Left lung (tissue), 10 donors: Measurements from ENCODE around the gene SESN3. TPM values are rescaled to one million over a fixed set of nuclear protein-coding genes. Genes with fewer than 3 reads are reported as not detected.

Source experiments
- ATAC-seq: fragments of 200-7000 bp; cut with Tn5 transposase; one replicate; pipeline ENCODE4 v1.9.1; 2020; ENCODE audit warnings: moderate library complexity
- DNase-seq, 4 donors: peaks; one replicate each; pipeline ENCODE4 v3.0.0-alpha.2; 2013 to 2020
- H3K27ac ChIP-seq, 2 donors: fragments of 200-600 bp; sonication (generic) in 1 of 2; one replicate each; pipeline versions ENCODE4 v1.5.0 to v1.8.0; 2020 to 2021
- H3K27me3 ChIP-seq, 2 donors: fragments of 200-600 bp; sonication (generic) in 1 of 2; one replicate each; pipeline versions ENCODE4 v1.5.0 to v1.8.0; 2020 to 2021
- H3K36me3 ChIP-seq, 2 donors: fragments of 200-600 bp; sonication (generic) in 1 of 2; one replicate each; pipeline versions ENCODE4 v1.5.0 to v1.8.0; 2020 to 2021
- H3K4me1 ChIP-seq, 2 donors: fragments of 200-600 bp; one replicate each; pipeline ENCODE4 v1.8.0; 2021
- H3K4me3 ChIP-seq, 2 donors: fragments of 200-600 bp; sonication (generic) in 1 of 2; one replicate each; pipeline versions ENCODE4 v1.5.0 to v1.8.0; 2020 to 2021; ENCODE audit warnings: mild to moderate bottlenecking in 1 of 2
- H3K9me3 ChIP-seq, 2 donors: fragments of 200-600 bp; sonication (generic) in 1 of 2; one replicate each; pipeline versions ENCODE4 v1.5.0 to v1.8.0; 2020 to 2021
- intact Hi-C, 2 donors: fragments of 100-400 bp; cut with DNase I; formaldehyde crosslinking; loops; one replicate each; pipeline versions ENCODE4 v1.11.2 to v1.14.2; 2022
- polyA plus RNA-seq, 6 donors: library from polyadenylated mRNA; unstranded; fragments of 120-200 nt; gene quantifications; one replicate each; pipeline ENCODE4 v1.2.1, GENCODE V29; 2013; ENCODE audit not compliant: insufficient read length in 6 of 6
- total RNA-seq, 2 donors: library from RNA; stranded (reverse); fragmentation: NEBNext Ultra II Directional; extraction: Animal tissue kit (Norgen Biotek cat#: 25700); gene quantifications; one replicate each; pipeline ENCODE4 v1.2.1, GENCODE V29; 2021
- TF ChIP-seq, protein P1 (sequence below), 2 donors: fragments of 200-600 bp; sonication (generic) in 1 of 2; IDR thresholded peaks; one replicate each; pipeline versions ENCODE4 v1.5.0 to v1.8.0; 2021; ENCODE audit warnings: antibody characterized with exemption in 2 of 2
- donor health status: DM: no; HTN: yes; CAD: no.
- donor health status: DM: no; HTN: no; CAD: no.

SESN3 gene
- total and polyA plus RNA-seq, 8 donors, result 45.0 to 87.8 (median 72.5) TPM

DNA sequence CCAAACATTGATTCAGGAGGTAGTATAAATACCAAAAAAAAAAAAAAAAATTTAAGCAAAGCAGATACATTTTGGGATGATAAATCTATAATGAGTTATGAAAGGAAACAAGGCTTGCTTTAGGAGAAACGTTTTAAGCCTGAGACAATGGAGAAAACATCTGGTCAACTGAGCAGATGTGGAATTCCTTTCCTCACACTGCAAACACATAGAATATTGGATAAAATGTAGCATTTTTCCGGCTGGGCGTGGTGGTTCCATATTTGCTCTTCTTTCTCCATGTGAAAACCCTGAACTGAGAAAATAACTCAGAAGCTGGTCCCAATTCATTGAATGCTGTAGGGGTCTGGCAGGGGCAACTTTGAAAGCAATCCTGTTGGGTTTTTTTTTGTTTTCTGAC, 107.4 kb downstream of the SESN3 start:
- no peak overlapping the region for H3K4me3 ChIP-seq
- H3K9me3 ChIP-seq, result no peaks in the 10 kb centered on the region
- TF ChIP-seq, protein P1, sequence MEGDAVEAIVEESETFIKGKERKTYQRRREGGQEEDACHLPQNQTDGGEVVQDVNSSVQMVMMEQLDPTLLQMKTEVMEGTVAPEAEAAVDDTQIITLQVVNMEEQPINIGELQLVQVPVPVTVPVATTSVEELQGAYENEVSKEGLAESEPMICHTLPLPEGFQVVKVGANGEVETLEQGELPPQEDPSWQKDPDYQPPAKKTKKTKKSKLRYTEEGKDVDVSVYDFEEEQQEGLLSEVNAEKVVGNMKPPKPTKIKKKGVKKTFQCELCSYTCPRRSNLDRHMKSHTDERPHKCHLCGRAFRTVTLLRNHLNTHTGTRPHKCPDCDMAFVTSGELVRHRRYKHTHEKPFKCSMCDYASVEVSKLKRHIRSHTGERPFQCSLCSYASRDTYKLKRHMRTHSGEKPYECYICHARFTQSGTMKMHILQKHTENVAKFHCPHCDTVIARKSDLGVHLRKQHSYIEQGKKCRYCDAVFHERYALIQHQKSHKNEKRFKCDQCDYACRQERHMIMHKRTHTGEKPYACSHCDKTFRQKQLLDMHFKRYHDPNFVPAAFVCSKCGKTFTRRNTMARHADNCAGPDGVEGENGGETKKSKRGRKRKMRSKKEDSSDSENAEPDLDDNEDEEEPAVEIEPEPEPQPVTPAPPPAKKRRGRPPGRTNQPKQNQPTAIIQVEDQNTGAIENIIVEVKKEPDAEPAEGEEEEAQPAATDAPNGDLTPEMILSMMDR (IDR thresholded peaks at IDR 0.05), result no peak
- ATAC-seq, result no peak
- intact Hi-C loops, result no loop called here
- H3K4me1 ChIP-seq, result no peaks in the 10 kb centered on the region
- DNase-seq, result no peak
- H3K27me3 ChIP-seq, result no peaks in the 10 kb centered on the region
- H3K27ac ChIP-seq, result no peak overlapping the region
- H3K36me3 ChIP-seq, result peaks cover 0 to 6% of the 10 kb centered on the region in 2 donors

DNA sequence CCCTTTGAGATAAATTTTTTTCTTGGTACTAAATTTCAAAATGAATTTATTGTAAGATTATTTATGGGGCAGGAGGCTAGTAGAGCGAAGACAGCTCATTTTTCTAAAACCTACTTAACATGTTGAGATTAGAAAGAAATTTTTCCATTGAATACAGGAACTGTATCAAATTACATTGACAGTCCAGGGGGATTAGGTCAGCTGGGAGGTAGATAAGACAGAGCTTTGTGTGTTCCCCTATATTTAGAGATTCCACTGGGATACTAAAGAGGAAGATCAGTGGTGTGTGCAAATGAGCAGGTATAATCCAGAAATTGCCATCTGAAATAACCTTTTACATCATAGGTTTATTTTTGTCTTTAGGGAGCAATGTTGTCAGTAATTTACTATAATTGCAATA, 109.3 kb downstream of the SESN3 start:
- ATAC-seq (no peak), DNase-seq (no peak)
- H3K9me3 ChIP-seq, result no peaks in the 10 kb centered on the region
- no peaks in the 10 kb centered on the region for H3K27me3 ChIP-seq
- no peaks in the 10 kb centered on the region for H3K36me3 ChIP-seq
- intact Hi-C loops, result no loop called here
- no peak overlapping the region for H3K4me3 ChIP-seq
- H3K27ac ChIP-seq, result no peak overlapping the region
- no peaks in the 10 kb centered on the region for H3K4me1 ChIP-seq
- TF ChIP-seq, protein P1 (IDR thresholded peaks at IDR 0.05), result no peak

DNA sequence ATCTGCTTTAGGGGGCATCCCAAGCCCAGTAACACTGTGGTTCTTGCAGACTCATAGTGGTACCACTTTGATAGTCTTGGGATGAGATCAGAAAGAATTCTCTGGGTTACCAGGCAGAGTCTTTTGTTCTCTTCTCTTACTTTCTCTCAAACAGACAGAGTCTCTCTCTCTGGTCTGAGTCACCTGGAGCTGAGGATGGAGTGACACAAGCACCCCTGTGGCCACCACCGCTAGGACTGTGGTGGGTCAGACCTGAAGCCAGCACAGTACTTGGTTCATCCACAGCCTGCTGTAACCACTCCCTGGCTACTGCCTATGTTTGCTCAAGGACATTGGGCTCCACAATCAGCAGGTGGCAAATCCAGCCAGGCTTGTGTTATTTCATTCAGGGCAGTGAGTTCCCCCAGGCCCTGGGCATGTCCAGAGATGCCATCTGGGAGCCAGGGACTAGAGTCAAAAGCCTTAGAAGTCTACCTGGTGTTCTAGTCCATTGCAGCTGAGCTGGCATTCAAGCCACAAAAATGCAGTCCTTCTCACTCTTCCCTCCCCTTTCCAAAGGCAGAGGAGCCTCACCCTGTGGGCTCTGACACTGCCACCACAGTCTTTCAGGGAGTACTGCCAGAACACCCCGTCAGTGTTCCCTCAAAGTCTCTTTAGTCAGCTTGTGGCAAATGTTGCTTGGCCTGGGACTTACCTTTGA, 111.5 kb downstream of the SESN3 start:
- intact Hi-C loops, result no loop called here
- H3K4me3 ChIP-seq, result no peak overlapping the region
- no peak overlapping the region for H3K27ac ChIP-seq
- no peaks in the 10 kb centered on the region for H3K27me3 ChIP-seq
- no peaks in the 10 kb centered on the region for H3K4me1 ChIP-seq
- TF ChIP-seq, protein P1 (IDR thresholded peaks at IDR 0.05), result no peak
- no peaks in the 10 kb centered on the region for H3K9me3 ChIP-seq
- no peak for ATAC-seq
- no peaks in the 10 kb centered on the region for H3K36me3 ChIP-seq
- DNase-seq, result no peak

DNA sequence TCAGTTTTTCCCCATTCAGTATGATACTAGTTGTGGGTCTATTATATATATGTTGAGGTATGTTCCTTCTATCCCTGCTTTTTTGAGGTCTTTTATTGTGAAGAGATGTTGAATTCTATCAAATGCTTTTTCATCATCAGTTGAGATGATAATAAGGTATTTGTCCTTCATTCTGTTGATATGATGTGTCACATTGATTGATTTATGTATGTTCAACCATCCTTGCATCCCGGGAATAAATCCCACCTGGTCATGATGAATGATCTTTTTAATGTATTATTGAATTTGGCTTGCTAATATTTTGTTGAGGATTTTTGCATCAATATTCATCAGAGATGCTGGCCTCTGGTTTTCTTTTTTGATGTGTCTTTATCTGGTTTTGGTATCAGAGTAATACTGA, 115.4 kb downstream of the SESN3 start:
- DNase-seq, result no peak
- TF ChIP-seq, protein P1 (IDR thresholded peaks at IDR 0.05), result no peak
- intact Hi-C loops, result no loop called here
- no peaks in the 10 kb centered on the region for H3K9me3 ChIP-seq
- H3K36me3 ChIP-seq, result no peaks in the 10 kb centered on the region
- H3K27me3 ChIP-seq, result no peaks in the 10 kb centered on the region
- no peak overlapping the region for H3K27ac ChIP-seq
- no peak overlapping the region for H3K4me3 ChIP-seq
- no peak for ATAC-seq
- no peaks in the 10 kb centered on the region for H3K4me1 ChIP-seq

Other genes starting within 250 kb of the SESN3 start
- gene KDM4E, start 205.9 kb downstream of the SESN3 start, total RNA-seq, result not detected
- gene KDM4E, start 205.9 kb downstream of the SESN3 start, polyA plus RNA-seq, result under 1 TPM; 0.23 to 0.37 (median 0.28) TPM
- gene KDM4F, start 181.8 kb downstream of the SESN3 start, total RNA-seq, result not detected
- not detected for gene KDM4F, start 181.8 kb downstream of the SESN3 start, polyA plus RNA-seq
- 10 to 100 TPM; 27.5 to 41.7 TPM for gene SRSF8, start 164.3 kb downstream of the SESN3 start, total RNA-seq
- gene SRSF8, start 164.3 kb downstream of the SESN3 start, polyA plus RNA-seq, result 10 to 100 TPM; 38.0 to 48.4 (median 46.5) TPM
- gene ENDOD1, start 141.4 kb downstream of the SESN3 start, total RNA-seq, result 10 to 100 TPM; 26.1 to 31.2 TPM
- 10 to 100 TPM; 24.2 to 29.6 (median 26.3) TPM for gene ENDOD1, start 141.4 kb downstream of the SESN3 start, polyA plus RNA-seq